Measurements from ENCODE around the gene TTC9C. TPM values are rescaled to one million over a fixed set of nuclear protein-coding genes. Genes with fewer than 3 reads are reported as not detected.
"Not testable (repeated sequence)": the region's sequence is repeated elsewhere in the genome, so short reads cannot be mapped to it uniquely, and the experiment has no call there.

The TTC9C gene
- total and polyA plus RNA-seq, 4 donors, result 22.6 to 55.5 (median 30.7) TPM

GRCh38 chr11:62689421-62690183 is 38.7 kb upstream of the TTC9C start, which contains the start of gene LRRN4CL:
LRRN4CL (minus strand) TSS chr11:62689530; CDS start chr11:62688508, 1,022 bp downstream.
- Histone ChIP-seq H3K9ac (ENCODE audit: insufficient read depth in 1 of 2, low read length in 2 of 2) (no peak within 1 kb of the TSS), H3K36me3 (ENCODE audit: control insufficient read depth in 4 of 4, insufficient read depth in 4 of 4, low read length in 4 of 4) (peaks cover 4 to 30% (median 26%) of the 10 kb centered on the region in 4 donors), H3K27me3 (ENCODE audit: control insufficient read depth in 3 of 3, insufficient read depth in 3 of 3, low read length in 2 of 3) (peaks cover 0 to 13% (median 9%) of the 10 kb centered on the region in 3 donors), H3K9me3 (ENCODE audit: control insufficient read depth in 4 of 4, insufficient read depth in 3 of 4, low read length in 3 of 4) (peaks cover 0 to 2% (median 0%) of the 10 kb centered on the region in 4 donors), H3K4me3 (no peak within 1 kb of the TSS), H3K4me1 (ENCODE audit: control insufficient read depth in 5 of 5, insufficient read depth in 5 of 5, low read length in 5 of 5) (peaks cover 0 to 4% (median 0%) of the 10 kb centered on the region in 5 donors), H3K27ac (ENCODE audit: low read depth in 1 of 2, low read length in 1 of 2) (no peak within 1 kb of the TSS)
- 72 to 83% methylated on average over 11 of the region's 11 CpGs for WGBS, 2 donors
- DNase-seq (peak in 1 of 3 donors; percentile 19), ATAC-seq (ENCODE audit: insufficient read depth, low FRiP score) (peak; percentile 39)
- TF ChIP-seq CTCF (IDR thresholded peaks at IDR 0.05; ENCODE audit: control extremely low read depth, extremely low read depth), result no peak

- 71 to 72% methylated on average over 4 of the region's 4 CpGs for WGBS, 2 donors
- H3K27me3 ChIP-seq (ENCODE audit: control insufficient read depth in 3 of 3, insufficient read depth in 3 of 3, low read length in 2 of 3); ATAC-seq (ENCODE audit: insufficient read depth, low FRiP score); H3K4me3 ChIP-seq; DNase-seq; H3K27ac ChIP-seq (ENCODE audit: low read depth in 1 of 2, low read length in 1 of 2); H3K4me1 ChIP-seq (ENCODE audit: control insufficient read depth in 5 of 5, insufficient read depth in 5 of 5, low read length in 5 of 5); H3K9ac ChIP-seq (ENCODE audit: insufficient read depth in 1 of 2, low read length in 2 of 2); H3K9me3 ChIP-seq (ENCODE audit: control insufficient read depth in 4 of 4, insufficient read depth in 3 of 4, low read length in 3 of 4): not testable (repeated sequence)
- peaks cover 4 to 30% (median 29%) of the 10 kb centered on the region in 4 donors for H3K36me3 ChIP-seq (ENCODE audit: control insufficient read depth in 4 of 4, insufficient read depth in 4 of 4, low read length in 4 of 4)
These were observed 34.7 kb upstream of the TTC9C start for GRCh38 chr11:62693624-62694023.

- peaks cover 4 to 30% (median 29%) of the 10 kb centered on the region in 4 donors for H3K36me3 ChIP-seq (ENCODE audit: control insufficient read depth in 4 of 4, insufficient read depth in 4 of 4, low read length in 4 of 4)
- ATAC-seq (ENCODE audit: insufficient read depth, low FRiP score) (peak; percentile 77), DNase-seq (peak; percentile 78 to 86 (median 81))
- H3K4me3 ChIP-seq, result no peak overlapping the region
- peak; percentile 72 for TF ChIP-seq CTCF (IDR thresholded peaks at IDR 0.05; ENCODE audit: control extremely low read depth, extremely low read depth)
- H3K9ac ChIP-seq (ENCODE audit: insufficient read depth in 1 of 2, low read length in 2 of 2), result peak overlapping the region in 1 of 2 donors; percentile 9
- peak overlapping the region in 1 of 2 donors; percentile 27 for H3K27ac ChIP-seq (ENCODE audit: low read depth in 1 of 2, low read length in 1 of 2)
- H3K9me3 ChIP-seq (ENCODE audit: control insufficient read depth in 4 of 4, insufficient read depth in 3 of 4, low read length in 3 of 4), result peaks cover 0 to 2% (median 0%) of the 10 kb centered on the region in 4 donors
- no peaks in the 10 kb centered on the region for H3K27me3 ChIP-seq (ENCODE audit: control insufficient read depth in 3 of 3, insufficient read depth in 3 of 3, low read length in 2 of 3)
- WGBS, 2 donors, result 46 to 60% methylated on average over 14 of the region's 14 CpGs
- H3K4me1 ChIP-seq (ENCODE audit: control insufficient read depth in 5 of 5, insufficient read depth in 5 of 5, low read length in 5 of 5), result peaks cover 0 to 3% (median 0%) of the 10 kb centered on the region in 5 donors
These were observed 33.7 kb upstream of the TTC9C start for GRCh38 chr11:62694455-62695167.

- no peak for TF ChIP-seq CTCF (IDR thresholded peaks at IDR 0.05; ENCODE audit: control extremely low read depth, extremely low read depth)
- Histone ChIP-seq H3K4me1 (ENCODE audit: control insufficient read depth in 5 of 5, insufficient read depth in 5 of 5, low read length in 5 of 5) (peaks cover 0 to 20% (median 6%) of the 10 kb centered on the region in 5 donors), H3K4me3 (no peak overlapping the region), H3K27ac (ENCODE audit: low read depth in 1 of 2, low read length in 1 of 2) (no peak overlapping the region), H3K36me3 (ENCODE audit: control insufficient read depth in 4 of 4, insufficient read depth in 4 of 4, low read length in 4 of 4) (peaks cover 0 to 14% (median 5%) of the 10 kb centered on the region in 4 donors), H3K9ac (ENCODE audit: insufficient read depth in 1 of 2, low read length in 2 of 2) (no peak overlapping the region), H3K9me3 (ENCODE audit: control insufficient read depth in 4 of 4, insufficient read depth in 3 of 4, low read length in 3 of 4) (no peaks in the 10 kb centered on the region), H3K27me3 (ENCODE audit: control insufficient read depth in 3 of 3, insufficient read depth in 3 of 3, low read length in 2 of 3) (no peaks in the 10 kb centered on the region)
- DNase-seq (no peak), ATAC-seq (ENCODE audit: insufficient read depth, low FRiP score) (no peak)
- WGBS, 2 donors, result 52 to 80% methylated on average over 11 of the region's 11 CpGs
These were observed 26.0 kb upstream of the TTC9C start for GRCh38 chr11:62702246-62702645.

- H3K27me3 ChIP-seq (ENCODE audit: control insufficient read depth in 3 of 3, insufficient read depth in 3 of 3, low read length in 2 of 3); H3K9me3 ChIP-seq (ENCODE audit: control insufficient read depth in 4 of 4, insufficient read depth in 3 of 4, low read length in 3 of 4); H3K9ac ChIP-seq (ENCODE audit: insufficient read depth in 1 of 2, low read length in 2 of 2); H3K27ac ChIP-seq (ENCODE audit: low read depth in 1 of 2, low read length in 1 of 2); ATAC-seq (ENCODE audit: insufficient read depth, low FRiP score); H3K4me3 ChIP-seq; DNase-seq: not testable (repeated sequence)
- Histone ChIP-seq H3K4me1 (ENCODE audit: control insufficient read depth in 5 of 5, insufficient read depth in 5 of 5, low read length in 5 of 5) (peaks cover 0 to 37% (median 11%) of the 10 kb centered on the region in 5 donors), H3K36me3 (ENCODE audit: control insufficient read depth in 4 of 4, insufficient read depth in 4 of 4, low read length in 4 of 4) (peaks cover 0 to 11% (median 4%) of the 10 kb centered on the region in 4 donors)
- 72 to 83% methylated on average over 4 of the region's 4 CpGs for WGBS, 2 donors
These were observed 24.4 kb upstream of the TTC9C start for GRCh38 chr11:62703921-62704320.

All from lung (tissue), 12 donors.